Astrocyte (in vitro differentiated cells and primary cell): ENCODE data around the gene UGT1A6. TPM values are rescaled to one million over a fixed set of nuclear protein-coding genes. Genes with fewer than 3 reads are reported as not detected.

Experiments
- DNase-seq: peaks from one replicate; pipeline ENCODE4 v3.0.0-alpha.2; 2010; ENCODE audit warnings: low read depth
- FAIRE-seq: peaks from 2 replicates; lab custom pipeline; 2011; peaks lifted over from hg19 to GRCh38; lab: Jason Lieb, UNC
- H2AFZ ChIP-seq: 2 replicates; pipeline ENCODE4 v1.6.0; 2012; ENCODE audit warnings: low read depth, low read length, inconsistent platforms
- H3K27ac ChIP-seq: 2 replicates; pipeline ENCODE4 v1.5.1; 2011; ENCODE audit warnings: low read depth, low read length, inconsistent platforms
- H3K27me3 ChIP-seq: 2 replicates; pipeline ENCODE4 v1.6.0; 2011; ENCODE audit warnings: low read length, inconsistent platforms; ENCODE audit not compliant: insufficient read depth
- H3K36me3 ChIP-seq: 2 replicates; pipeline ENCODE4 v1.5.1; 2011; ENCODE audit warnings: low read length, inconsistent platforms; ENCODE audit not compliant: insufficient read depth
- H3K4me1 ChIP-seq: 2 replicates; pipeline ENCODE4 v1.5.1; 2011; ENCODE audit warnings: low read length, inconsistent platforms; ENCODE audit not compliant: insufficient read depth
- H3K4me2 ChIP-seq: 2 replicates; pipeline ENCODE4 v1.6.0; 2012; ENCODE audit warnings: low read length, inconsistent platforms
- H3K4me3 ChIP-seq: 2 replicates; pipeline ENCODE4 v1.5.1; 2011; ENCODE audit warnings: low read depth, mild to moderate bottlenecking, low read length, inconsistent platforms; ENCODE audit not compliant: insufficient read depth
- H3K79me2 ChIP-seq: 2 replicates; pipeline ENCODE4 v1.6.0; 2012; ENCODE audit warnings: mild to moderate bottlenecking, low read length, inconsistent platforms; ENCODE audit not compliant: insufficient read depth
- H3K9ac ChIP-seq: 2 replicates; pipeline ENCODE4 v1.6.0; 2012; ENCODE audit warnings: mild to moderate bottlenecking, low read length, inconsistent platforms
- H3K9me3 ChIP-seq: 2 replicates; pipeline ENCODE4 v1.5.1; 2012; ENCODE audit warnings: low read depth, mild to moderate bottlenecking, low read length, inconsistent platforms; ENCODE audit not compliant: insufficient read depth
- H4K20me1 ChIP-seq: 2 replicates; pipeline ENCODE4 v1.6.0; 2012; ENCODE audit warnings: low read length, inconsistent platforms; ENCODE audit not compliant: insufficient read depth
- H3K27ac Mint-ChIP-seq: one replicate; pipeline ENCODE4 v1.8.0; 2021; ENCODE audit warnings: mild to moderate bottlenecking, mixed read lengths; ENCODE audit not compliant: unreplicated experiment
- H3K27me3 Mint-ChIP-seq: one replicate; pipeline ENCODE4 v1.8.0; 2021; ENCODE audit warnings: low read depth, mixed read lengths; ENCODE audit not compliant: unreplicated experiment
- H3K36me3 Mint-ChIP-seq: one replicate; pipeline ENCODE4 v1.8.0; 2021; ENCODE audit warnings: low read depth, mixed read lengths; ENCODE audit not compliant: unreplicated experiment
- H3K4me1 Mint-ChIP-seq: one replicate; pipeline ENCODE4 v1.8.0; 2021; ENCODE audit warnings: low read depth, mixed read lengths; ENCODE audit not compliant: unreplicated experiment
- H3K4me3 Mint-ChIP-seq: one replicate; pipeline ENCODE4 v1.8.0; 2021; ENCODE audit warnings: mild to moderate bottlenecking, moderate library complexity, mixed read lengths; ENCODE audit not compliant: unreplicated experiment
- H3K9me3 Mint-ChIP-seq: one replicate; pipeline ENCODE4 v1.8.0; 2021; ENCODE audit warnings: mild to moderate bottlenecking, mixed read lengths; ENCODE audit not compliant: unreplicated experiment
- EZH2 ChIP-seq: IDR thresholded peaks from 2 replicates; pipeline ENCODE4 v1.6.1; 2012; ENCODE audit warnings: mild to moderate bottlenecking, low read length, inconsistent platforms; ENCODE audit not compliant: insufficient read depth
- total RNA-seq: library from RNA; stranded (reverse); gene quantifications from 2 replicates; pipeline ENCODE4 v1.2.1, GENCODE V29; 2021
- TF ChIP-seq, protein P1 (sequence below): IDR thresholded peaks from 2 replicates; pipeline ENCODE4 v1.5.1; 2011; ENCODE audit warnings: low read depth, mild to moderate bottlenecking, inconsistent platforms, low read length, moderate library complexity; ENCODE audit not compliant: insufficient read depth

Gene UGT1A6
- total RNA-seq, 1 donor from 2014 or later, result not detected

DNA sequence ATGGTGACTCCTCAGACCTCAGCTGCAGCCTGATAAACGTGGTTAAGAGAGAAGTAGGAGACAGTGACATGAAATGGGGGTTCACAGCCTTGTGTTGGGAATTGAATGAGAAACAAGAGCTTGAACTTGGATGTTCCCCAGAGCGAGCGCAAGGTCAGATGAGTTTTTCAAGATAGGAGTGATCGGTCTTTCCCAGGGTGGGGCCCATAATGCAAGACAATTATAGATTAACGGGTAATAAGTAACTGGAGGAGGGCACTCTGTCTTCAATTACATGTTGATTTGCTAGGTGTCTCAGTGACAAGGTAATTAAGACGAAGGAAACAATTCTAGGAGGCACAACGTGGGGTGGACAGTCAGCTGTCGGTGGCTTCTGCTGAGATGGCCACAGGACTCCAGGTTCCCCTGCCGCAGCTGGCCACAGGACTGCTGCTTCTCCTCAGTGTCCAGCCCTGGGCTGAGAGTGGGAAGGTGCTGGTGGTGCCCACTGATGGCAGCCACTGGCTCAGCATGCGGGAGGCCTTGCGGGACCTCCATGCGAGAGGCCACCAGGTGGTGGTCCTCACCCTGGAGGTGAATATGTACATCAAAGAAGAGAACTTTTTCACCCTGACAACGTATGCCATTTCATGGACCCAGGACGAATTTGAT lies 20.0 kb downstream of the UGT1A6 start, which contains the start of gene UGT1A5:
TSS of gene UGT1A5 (plus strand) at position 297 of the 651 bp plus-strand sequence. CDS start at position 382, 85 bp downstream.
- no peak within 1 kb of the TSS for H3K4me3 Mint-ChIP-seq
- no peak for FAIRE-seq
- peaks cover 2% of the 10 kb centered on the region for H3K9me3 Mint-ChIP-seq

DNA sequence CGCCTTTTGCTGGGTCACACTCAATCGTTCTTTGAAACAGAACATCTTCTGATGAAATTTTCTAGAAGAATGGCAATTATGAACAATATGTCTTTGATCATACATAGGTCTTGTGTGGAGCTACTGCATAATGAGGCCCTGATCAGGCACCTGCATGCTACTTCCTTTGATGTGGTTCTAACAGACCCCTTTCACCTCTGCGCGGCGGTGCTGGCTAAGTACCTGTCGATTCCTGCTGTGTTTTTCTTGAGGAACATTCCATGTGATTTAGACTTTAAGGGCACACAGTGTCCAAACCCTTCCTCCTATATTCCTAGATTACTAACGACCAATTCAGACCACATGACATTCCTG lies 20.5 kb downstream of the UGT1A6 start:
- no peaks in the 10 kb centered on the region for H3K9me3 ChIP-seq
- no peak overlapping the region for H2AFZ ChIP-seq
- H4K20me1 ChIP-seq, result no peaks in the 10 kb centered on the region
- FAIRE-seq (no peak), DNase-seq (no peak)
- Mint-ChIP-seq H3K36me3 (no peaks in the 10 kb centered on the region), H3K4me1 (no peaks in the 10 kb centered on the region), H3K27ac (no peak overlapping the region), H3K9me3 (peaks cover 2% of the 10 kb centered on the region), H3K4me3 (no peak overlapping the region), H3K27me3 (peaks cover 24% of the 10 kb centered on the region)
- no peak overlapping the region for H3K9ac ChIP-seq
- H3K4me3 ChIP-seq, result no peak overlapping the region
- TF ChIP-seq EZH2, result no peak
- TF ChIP-seq, protein P1, sequence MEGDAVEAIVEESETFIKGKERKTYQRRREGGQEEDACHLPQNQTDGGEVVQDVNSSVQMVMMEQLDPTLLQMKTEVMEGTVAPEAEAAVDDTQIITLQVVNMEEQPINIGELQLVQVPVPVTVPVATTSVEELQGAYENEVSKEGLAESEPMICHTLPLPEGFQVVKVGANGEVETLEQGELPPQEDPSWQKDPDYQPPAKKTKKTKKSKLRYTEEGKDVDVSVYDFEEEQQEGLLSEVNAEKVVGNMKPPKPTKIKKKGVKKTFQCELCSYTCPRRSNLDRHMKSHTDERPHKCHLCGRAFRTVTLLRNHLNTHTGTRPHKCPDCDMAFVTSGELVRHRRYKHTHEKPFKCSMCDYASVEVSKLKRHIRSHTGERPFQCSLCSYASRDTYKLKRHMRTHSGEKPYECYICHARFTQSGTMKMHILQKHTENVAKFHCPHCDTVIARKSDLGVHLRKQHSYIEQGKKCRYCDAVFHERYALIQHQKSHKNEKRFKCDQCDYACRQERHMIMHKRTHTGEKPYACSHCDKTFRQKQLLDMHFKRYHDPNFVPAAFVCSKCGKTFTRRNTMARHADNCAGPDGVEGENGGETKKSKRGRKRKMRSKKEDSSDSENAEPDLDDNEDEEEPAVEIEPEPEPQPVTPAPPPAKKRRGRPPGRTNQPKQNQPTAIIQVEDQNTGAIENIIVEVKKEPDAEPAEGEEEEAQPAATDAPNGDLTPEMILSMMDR, result no peak
- no peak overlapping the region for H3K4me2 ChIP-seq
- peaks cover under 1% of the 10 kb centered on the region for H3K4me1 ChIP-seq
- H3K27me3 ChIP-seq, result no peaks in the 10 kb centered on the region
- no peak overlapping the region for H3K27ac ChIP-seq
- H3K36me3 ChIP-seq, result no peaks in the 10 kb centered on the region
- H3K79me2 ChIP-seq, result no peaks in the 10 kb centered on the region

More for the DNA sequence above, 20.0 kb downstream of the UGT1A6 start, which contains the start of gene UGT1A5:
- Histone ChIP-seq H3K9me3 (no peaks in the 10 kb centered on the region), H3K27ac (no peak within 1 kb of the TSS), H4K20me1 (no peaks in the 10 kb centered on the region), H3K4me3 (no peak within 1 kb of the TSS), H3K4me1 (peaks cover 4% of the 10 kb centered on the region), H2AFZ (no peak within 1 kb of the TSS), H3K9ac (no peak within 1 kb of the TSS), H3K79me2 (no peaks in the 10 kb centered on the region), H3K4me2 (no peak within 1 kb of the TSS), H3K27me3 (no peaks in the 10 kb centered on the region), H3K36me3 (no peaks in the 10 kb centered on the region)
- Mint-ChIP-seq H3K27me3 (peaks cover 19% of the 10 kb centered on the region), H3K36me3 (no peaks in the 10 kb centered on the region), H3K4me1 (no peaks in the 10 kb centered on the region), H3K27ac (no peak within 1 kb of the TSS)
- no peak for TF ChIP-seq EZH2
- TF ChIP-seq, protein P1, result no peak
- DNase-seq, result no peak

DNA sequence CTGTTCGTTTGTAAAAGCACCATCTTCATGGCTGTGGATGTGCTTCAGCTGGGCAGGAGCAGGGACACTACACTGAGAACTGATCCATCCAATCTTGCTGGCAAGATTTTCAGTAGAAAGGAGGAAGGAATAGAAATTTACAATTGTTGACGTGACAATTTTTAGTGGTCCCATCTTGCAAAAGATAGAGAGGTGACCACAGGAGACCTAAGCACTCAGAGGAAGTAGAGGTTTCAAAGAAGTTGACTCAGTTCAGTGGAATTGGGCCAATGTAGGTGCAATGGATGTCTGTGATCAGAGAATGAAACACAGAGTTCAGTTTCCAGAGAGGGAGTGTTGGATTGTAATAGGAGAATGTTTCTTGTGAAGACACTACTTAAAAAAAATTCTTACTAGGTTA lies 21.4 kb downstream of the UGT1A6 start:
- no peak overlapping the region for H3K27ac ChIP-seq
- Mint-ChIP-seq H3K9me3 (peaks cover 2% of the 10 kb centered on the region), H3K4me1 (no peaks in the 10 kb centered on the region), H3K36me3 (no peaks in the 10 kb centered on the region), H3K27me3 (peaks cover 29% of the 10 kb centered on the region), H3K4me3 (no peak overlapping the region), H3K27ac (no peak overlapping the region)
- H3K27me3 ChIP-seq, result no peaks in the 10 kb centered on the region
- H3K9me3 ChIP-seq, result no peaks in the 10 kb centered on the region
- no peaks in the 10 kb centered on the region for H3K36me3 ChIP-seq
- no peak overlapping the region for H3K4me2 ChIP-seq
- H2AFZ ChIP-seq, result no peak overlapping the region
- no peak for TF ChIP-seq EZH2
- TF ChIP-seq, protein P1, result no peak
- DNase-seq (no peak), FAIRE-seq (no peak)
- no peaks in the 10 kb centered on the region for H4K20me1 ChIP-seq
- no peak overlapping the region for H3K9ac ChIP-seq
- no peaks in the 10 kb centered on the region for H3K4me1 ChIP-seq
- no peaks in the 10 kb centered on the region for H3K79me2 ChIP-seq
- H3K4me3 ChIP-seq, result no peak overlapping the region
